ENCODE measurements around the gene SHMT1.

DNA sequence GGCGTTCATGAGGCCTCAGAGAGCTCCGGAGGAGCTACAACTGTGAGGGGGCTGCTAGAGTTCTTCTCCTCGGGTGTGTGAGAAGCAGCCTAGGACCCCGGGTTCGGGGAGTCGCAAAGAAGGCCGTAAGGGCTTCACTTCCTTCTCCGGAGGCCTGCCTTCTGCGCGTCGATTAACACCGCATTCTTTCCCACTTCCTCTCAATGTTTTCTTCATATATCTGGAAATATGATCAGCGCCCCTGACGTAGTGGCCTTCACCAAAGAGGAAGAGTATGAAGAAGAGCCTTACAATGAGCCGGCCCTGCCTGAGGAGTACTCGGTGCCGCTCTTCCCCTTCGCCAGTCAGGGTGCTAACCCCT is 47.8 kb downstream of the SHMT1 start:
- TF ChIP-seq, protein P1, sequence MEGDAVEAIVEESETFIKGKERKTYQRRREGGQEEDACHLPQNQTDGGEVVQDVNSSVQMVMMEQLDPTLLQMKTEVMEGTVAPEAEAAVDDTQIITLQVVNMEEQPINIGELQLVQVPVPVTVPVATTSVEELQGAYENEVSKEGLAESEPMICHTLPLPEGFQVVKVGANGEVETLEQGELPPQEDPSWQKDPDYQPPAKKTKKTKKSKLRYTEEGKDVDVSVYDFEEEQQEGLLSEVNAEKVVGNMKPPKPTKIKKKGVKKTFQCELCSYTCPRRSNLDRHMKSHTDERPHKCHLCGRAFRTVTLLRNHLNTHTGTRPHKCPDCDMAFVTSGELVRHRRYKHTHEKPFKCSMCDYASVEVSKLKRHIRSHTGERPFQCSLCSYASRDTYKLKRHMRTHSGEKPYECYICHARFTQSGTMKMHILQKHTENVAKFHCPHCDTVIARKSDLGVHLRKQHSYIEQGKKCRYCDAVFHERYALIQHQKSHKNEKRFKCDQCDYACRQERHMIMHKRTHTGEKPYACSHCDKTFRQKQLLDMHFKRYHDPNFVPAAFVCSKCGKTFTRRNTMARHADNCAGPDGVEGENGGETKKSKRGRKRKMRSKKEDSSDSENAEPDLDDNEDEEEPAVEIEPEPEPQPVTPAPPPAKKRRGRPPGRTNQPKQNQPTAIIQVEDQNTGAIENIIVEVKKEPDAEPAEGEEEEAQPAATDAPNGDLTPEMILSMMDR (IDR thresholded peaks at IDR 0.05): no peak
- TF ChIP-seq POLR2A (IDR thresholded peaks at IDR 0.05) (no peak), EP300 (IDR thresholded peaks at IDR 0.05) (no peak)
